Left renal cortex interstitium (tissue), 4 donors: ENCODE data around the gene ARFRP1. TPM values are rescaled to one million over a fixed set of nuclear protein-coding genes. Genes with fewer than 3 reads are reported as not detected.

Source experiments
- DNase-seq, 4 donors: peaks; one replicate each; pipeline ENCODE4 v3.0.0-alpha.2; 2013; ENCODE audit warnings: low read depth in 4 of 4, low spot score in 2 of 4, missing footprints in 1 of 4
- polyA plus RNA-seq, 4 donors: library from polyadenylated mRNA; unstranded; fragments of 120-200 nt; gene quantifications; one replicate each; pipeline ENCODE4 v1.2.1, GENCODE V29; 2013; ENCODE audit not compliant: insufficient read length in 4 of 4

ARFRP1 gene, protein sequence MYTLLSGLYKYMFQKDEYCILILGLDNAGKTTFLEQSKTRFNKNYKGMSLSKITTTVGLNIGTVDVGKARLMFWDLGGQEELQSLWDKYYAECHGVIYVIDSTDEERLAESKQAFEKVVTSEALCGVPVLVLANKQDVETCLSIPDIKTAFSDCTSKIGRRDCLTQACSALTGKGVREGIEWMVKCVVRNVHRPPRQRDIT
- polyA plus RNA-seq, result 10 to 100 TPM; 33.5 to 40.8 (median 36.9) TPM

DNA sequence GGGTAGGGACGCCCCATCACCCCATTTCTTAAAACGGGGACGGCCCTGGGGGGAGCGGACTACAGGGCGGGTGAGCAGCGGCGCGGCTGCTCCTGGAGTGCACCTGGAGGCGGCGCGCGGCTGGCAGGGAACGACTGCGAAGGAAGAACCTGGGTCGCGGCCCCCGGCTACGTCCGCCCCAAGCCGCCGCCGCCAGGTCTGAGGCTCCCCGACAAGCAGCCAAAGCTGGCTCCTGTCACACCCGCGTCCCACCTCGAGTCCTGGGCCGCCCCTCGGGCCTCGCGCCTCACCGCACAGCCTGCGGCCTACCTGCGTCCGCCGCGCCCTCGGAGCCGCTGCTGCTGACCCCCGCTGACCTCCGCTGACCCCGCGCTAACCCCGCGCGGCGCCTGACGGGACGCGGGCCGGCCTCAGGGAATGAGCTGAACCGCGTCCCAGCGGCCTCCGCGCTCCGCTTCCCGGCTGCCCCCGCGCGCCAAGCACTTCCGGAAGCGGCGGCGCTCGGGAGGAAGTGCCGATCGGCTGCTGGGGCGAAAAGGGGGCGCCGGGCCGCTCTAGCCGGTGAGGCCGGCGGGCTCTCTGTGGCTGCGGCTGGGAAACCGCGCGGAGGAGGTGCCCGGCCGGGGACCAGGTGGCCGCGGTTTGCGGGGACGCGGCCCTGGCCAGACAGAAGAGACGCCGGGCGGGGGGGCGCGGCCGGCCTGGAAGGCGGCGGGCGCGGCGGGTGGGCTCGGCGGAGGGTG is at the start of gene ARFRP1, which contains the start of gene ZGPAT:
Gene ARFRP1, minus strand, starts transcription at position 419 of the 743 bp plus-strand sequence. CDS start 885 bp downstream, outside the sequence.
Gene ZGPAT, plus strand, starts transcription at position 482 of the 743 bp plus-strand sequence. CDS start 542 bp downstream, outside the sequence.
- DNase-seq, result peak in 3 of 4 donors; percentile 63 to 76 (median 70)

DNA sequence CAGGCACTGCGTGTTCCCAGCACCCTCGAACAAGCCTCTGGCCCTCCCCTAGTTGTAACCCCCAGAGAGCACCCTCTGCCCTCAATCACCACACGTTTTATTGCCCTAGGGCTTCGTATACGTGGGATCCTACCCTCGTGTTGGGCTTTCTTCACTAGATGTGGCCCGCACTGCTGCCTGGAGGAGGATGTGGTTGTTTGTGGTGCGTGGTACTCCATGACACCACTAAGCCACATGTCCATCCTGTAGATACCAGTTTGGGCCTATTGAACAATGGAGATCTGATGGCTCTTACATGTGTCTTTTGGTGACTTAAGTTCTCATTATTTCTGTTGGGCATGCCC is 48.8 kb upstream of the ARFRP1 start:
- DNase-seq, result no peak

DNA sequence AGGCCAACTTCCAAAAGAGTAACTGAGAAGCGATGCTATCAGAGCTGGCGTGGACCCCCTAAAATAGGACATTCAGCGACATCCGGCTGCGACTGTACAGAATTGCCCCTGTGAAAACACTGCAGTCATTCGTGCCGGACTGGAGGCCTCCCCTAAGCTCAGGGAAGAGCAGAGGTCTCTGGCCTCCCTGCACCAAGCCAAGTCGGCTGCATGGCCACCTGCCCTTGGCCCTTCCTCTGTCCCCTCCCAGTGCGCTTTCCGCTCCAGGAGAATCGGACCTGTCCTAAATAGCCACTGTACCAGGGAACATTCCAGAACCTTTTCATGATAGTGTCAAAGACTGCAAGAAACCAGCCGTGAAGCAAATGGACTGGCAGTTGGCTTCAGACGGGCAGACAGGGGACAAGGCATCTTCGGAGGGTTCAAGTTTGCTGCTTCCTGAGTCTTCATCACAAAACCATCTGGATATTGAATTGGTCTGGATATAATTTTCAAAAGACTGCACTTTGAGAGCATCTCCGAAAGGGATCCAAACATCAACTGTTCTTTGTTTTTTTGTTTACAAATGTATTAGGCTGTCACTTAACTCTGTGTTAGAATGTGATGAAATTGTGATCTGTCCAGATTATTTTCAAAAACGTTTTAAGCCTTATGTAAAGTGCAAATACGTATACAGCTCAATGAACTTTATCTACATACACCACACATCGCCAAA is 48.3 kb upstream of the ARFRP1 start:
- DNase-seq, result no peak

DNA sequence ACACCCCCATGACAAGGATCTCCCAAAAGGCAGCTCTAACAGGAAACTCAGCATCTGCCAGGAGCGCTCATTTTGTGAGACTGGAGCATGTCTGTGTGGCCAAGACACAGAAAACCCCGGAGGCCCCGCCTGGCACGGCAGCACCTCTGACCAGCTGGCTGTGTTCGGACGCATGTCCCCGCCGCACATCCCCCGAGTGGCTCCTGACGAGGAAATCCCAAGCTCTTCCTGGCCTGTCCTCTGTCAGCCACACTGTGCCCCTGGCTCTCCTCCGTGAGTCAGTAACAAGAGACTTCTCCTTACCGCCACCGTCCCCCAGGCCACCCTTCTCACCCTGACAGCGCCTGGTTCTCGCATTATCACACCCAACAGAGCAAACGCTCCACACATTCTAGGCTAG is 46.2 kb upstream of the ARFRP1 start:
- DNase-seq, result no peak

DNA sequence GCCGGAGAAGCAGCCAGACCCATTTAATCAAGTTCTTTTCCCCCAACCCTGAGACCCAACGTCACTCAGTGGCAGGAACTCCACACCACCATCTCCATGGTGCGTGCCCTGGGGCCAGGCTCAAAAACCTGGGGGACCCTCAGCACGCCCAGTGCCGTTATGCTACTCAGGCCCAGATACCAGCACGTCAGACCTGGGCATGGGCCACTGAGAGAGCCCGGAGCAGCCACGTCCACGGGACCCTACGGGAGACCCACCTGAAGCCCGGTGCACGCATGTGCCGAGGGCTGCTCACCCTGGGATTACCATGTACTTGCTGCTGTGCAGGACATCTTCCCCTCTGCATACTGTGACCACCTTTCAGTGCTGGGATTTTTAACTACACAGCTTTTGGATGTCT is 45.6 kb upstream of the ARFRP1 start:
- no peak for DNase-seq

DNA sequence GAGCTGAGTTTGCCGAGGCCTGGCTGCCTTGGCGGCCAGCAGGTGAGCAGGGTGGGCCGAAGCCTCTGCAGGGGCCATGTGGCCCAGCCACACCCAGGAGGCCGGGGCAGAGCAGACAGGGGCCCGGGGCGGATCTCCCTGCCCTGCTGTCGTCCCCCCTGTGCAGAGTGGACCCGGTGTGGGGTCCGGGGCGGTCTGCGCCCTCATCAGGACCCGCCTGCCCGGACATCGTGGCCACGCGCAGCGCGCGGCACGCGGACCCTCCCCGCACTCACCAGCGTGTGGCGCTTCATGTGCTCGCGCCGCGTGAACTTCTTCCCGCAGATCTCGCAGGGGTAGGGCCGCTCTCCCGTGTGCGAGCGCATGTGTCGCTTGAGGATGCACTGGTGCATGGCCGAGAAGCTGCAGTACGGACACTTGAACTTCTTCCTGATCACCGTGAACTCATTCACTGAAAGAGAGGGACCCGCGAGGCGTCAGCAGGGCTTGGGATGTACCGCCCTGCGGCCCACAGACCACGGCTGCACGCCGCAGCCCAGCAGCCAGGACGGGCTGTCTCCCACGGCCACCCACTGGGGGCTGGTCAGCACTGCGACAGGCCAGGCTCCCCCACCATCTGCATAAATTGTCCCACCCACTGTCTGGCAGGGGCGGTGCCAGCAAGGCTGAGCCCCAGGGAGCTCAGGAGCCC is 44.8 kb upstream of the ARFRP1 start:
- DNase-seq, result no peak

DNA sequence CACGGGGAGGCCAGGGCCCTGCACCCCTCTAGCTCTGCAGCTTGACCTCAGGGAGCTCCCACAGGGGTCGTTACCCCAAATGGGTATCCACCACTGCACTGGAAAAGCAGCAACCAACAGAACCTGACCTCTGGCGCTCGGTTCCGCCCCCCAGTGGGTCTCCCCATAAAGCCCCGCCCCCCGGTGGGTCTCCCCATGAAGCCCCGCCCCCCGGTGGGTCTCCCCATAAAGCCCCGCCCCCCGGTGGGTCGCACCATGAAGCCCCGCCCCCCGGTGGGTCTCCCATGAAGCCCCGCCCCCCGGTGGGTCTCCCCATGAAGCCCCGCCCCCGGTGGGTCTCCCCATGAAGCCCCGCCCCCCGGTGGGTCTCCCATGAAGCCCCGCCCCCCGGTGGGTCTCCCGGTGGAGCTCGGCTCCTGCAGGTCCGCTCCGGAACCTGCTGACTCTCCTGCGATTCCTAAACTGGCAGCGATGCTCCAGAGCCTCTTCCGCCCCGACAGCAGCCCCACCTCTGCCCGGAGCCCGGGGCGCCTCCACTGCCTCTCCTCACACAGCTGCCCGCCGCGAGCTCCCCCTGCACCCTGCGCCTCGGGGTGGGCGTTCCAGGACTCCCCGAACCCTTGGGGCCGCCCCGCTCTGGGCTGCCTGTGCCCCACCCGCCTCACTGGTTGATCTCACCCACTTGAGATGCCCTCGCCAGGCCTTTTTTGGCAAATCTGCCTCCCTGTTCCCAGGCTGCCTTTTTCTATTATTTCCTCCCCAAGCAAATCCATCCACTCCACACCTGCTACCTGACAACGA is 43.9 kb upstream of the ARFRP1 start:
- no peak for DNase-seq

DNA sequence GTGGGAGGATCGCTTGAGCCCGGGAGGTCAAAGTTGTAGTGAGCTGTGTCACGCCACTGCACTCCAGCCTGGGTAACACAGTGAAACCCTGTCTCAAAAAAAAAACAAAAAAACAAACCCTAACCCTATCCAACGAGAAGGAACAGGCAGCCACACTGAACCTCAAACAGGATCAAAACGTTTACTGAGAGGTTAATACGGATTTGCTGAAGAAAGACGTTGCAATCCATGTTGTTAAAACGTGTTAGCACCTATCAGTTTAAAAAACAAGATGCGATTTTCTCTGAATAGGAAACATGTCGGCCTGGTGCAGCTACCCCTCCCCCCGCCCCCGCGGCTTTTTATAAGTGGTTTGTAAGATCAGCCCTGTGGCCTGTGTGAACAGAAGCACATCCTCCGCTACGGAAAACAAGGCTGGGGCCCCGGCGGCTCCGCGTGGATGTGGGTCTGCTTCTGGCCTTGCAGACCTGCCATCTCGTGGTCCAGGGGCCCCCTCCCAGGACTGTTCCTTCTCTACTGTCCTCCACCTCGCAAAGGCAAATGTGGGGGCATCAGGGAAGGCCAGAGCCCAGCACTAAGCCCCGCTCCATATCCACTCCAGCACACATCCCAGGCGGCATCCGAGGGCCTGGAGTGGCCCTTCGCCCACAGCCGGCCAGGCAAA is 43.2 kb upstream of the ARFRP1 start:
- no peak for DNase-seq

DNA sequence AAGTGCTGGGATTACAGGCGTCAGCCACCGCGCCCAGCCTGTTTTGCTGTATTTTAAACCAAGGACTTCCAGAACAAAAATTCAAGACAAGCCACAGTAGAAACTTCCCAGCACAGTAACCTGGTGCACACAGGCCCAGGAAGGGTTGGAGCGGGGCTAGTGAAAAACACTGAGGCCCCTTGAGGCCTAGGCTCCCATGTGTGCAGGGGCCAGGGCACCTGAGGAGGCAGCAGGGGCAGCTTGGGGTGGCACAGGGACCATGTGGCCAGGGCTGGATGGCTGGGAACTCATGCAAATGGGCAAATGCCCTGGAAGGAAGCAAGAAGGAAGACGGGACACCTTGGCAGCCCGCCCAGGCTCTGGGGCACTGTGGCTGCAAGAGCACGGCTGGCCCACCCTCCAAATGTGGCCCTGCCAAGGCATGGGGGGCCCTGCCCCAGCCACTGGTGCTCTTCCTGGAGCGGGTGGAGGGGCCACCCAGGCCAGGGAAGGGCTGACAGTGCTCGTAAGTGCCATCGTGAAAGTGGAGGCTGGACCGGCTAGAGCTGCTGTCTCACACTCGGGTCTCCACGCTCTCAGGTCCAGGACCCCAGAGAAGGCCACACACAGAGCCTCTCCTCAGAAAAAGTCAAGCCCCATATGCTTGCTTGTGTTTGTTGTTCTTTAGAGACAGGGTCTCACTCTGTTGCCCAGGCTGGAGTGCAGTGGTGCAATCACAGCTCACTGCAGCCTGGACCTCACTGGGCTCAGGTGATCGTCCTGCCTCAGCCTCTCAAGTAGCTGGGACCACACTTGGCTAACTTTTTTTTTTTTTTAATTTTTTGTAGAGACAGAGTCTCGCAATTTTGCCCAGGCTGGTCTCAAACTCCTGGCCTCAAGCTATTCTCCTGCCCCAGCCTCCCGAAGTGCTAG is 42.1 kb upstream of the ARFRP1 start:
- no peak for DNase-seq

DNA sequence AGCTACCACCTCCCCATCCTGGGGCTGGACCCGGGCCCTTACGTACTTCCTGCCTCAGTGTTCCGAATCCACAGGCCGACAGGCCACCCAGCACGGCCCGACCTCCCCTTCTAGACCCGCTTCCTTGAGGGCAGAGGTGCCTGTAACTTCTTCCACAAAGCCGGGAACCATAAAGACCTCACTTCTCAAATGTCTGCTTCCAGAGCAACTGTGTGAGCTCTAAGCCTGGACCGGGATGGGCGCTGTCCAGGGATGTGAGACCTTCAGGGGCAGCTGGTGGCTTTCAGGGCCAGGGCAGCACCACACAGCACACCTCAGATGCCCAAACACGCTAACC is 41.1 kb upstream of the ARFRP1 start:
- DNase-seq, result no peak

DNA sequence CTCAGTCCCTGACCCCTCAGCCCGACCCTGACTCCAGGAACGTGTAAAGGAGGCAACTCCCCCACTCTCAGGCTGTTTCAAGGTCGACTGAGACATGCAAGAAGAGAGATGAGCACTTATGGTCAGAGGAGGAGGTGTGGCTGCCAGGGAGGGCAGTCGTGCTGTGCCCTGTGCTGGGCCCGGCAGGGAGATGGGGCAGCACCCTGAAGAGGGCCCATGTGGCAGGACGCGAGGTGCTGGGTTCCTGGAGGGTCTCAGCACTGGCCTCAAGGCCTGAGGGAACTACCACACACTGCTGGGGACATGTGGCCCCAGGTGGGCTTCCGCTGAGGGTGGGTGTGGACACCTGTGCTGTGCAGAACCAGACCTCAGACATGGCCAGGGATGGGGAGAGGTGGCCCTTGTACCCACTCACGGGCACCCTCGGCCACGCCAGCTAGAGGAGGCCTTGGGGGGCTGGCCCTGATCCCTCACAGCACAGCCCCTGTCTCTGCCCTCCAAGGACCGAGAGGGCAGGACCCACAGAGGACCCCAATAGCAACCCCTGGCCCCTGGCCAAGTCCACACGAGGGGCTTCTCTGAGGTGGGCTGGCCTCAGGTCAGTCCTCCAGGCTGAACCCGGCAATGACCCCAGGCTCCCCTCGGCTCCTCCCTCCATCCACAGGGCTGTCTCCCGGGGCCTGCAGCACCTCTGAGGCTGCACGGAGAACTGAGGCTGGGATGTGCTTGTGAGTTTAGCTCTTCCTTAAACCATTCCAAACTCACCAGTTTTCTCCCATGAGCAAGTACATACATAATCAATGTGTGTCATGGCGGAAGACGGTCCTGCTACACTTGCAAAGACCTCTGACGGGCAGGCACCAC is 40.5 kb upstream of the ARFRP1 start:
- DNase-seq, result no peak

DNA sequence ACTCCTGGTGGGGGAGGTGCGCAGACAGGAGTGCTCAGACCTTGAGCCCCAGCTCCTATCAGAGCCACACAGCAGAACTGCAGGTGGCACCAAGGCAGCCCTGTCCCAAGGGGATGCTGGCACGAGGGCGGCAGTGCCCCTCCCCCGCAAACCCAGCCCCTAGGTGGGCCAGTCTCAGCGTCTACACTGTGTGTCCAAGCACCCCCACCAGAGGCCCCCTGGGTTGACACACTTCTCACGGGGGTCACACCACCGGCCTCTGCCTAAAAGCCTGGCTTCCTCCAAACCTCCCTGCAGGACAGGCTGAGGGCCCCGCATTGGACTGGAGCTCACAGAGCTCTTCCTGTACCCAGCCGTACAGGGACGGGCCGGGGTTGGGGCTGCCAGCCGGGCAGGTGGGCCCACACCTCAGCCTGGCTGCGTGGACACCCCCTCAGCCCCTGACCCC is 39.9 kb upstream of the ARFRP1 start:
- DNase-seq, result no peak

DNA sequence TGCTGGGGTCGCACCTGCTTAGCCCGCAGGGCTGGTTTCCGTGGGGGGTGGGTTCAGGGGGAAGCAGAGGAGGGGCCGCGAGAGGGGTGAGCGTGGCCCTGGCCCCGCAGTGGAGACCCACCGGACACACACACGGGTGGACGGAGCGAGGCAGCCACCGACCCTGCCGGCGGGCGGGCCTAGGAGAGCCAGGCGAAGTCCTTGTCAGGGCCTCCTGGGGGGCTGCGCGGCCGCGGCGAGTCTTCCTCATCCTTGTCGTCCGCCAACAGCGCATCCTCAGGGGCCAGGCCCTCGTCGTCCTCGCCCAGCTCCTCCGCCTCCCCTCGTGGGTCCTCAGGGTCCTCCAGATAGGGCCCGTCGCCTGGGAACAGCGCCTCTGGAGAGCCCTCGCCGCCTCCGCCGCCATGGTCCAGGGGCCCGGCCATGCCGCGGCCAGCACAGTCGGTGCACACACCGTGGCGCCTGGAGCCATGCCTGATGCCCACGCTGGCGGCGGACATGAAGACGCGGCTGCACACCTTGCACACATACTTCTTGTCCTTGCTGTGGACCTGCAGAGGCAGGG is 39.1 kb upstream of the ARFRP1 start:
- no peak for DNase-seq

DNA sequence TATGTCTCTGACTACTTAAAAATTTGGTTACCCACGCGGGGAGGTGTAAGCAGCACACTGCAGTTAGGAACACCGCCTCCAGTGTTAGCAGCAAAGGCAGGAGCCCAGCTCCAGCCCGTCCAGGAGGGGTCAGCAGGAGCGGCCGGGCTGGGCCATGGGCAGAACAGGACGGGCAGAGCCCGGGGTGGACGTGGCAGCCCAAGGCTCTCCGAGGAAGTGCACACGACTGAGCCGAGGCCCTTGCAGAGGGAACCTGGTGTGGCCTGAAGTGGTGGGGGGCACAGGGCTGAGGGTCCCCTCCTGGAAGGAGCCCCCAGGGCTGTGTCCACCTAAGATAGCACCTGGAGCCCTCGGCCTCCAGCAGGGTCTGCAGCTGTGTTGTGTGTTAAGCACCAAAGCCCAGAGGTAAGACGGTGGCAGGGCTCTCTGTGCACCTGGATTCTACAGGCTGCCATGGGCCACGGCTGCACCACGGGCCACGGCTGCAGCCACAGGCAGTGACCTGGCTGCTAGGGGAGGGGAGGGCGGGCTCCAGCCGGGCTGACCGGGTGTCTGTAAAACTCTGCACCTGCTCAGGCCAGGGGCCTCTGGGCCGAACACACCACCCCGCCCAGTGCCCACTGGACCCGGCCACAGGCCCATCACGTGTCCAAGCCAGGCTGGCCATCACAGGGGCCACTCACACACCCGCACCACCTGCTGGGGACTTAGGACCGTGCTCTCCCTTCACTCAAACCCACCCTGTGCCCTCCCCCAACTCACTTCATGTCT is 38.4 kb upstream of the ARFRP1 start:
- DNase-seq, result no peak

DNA sequence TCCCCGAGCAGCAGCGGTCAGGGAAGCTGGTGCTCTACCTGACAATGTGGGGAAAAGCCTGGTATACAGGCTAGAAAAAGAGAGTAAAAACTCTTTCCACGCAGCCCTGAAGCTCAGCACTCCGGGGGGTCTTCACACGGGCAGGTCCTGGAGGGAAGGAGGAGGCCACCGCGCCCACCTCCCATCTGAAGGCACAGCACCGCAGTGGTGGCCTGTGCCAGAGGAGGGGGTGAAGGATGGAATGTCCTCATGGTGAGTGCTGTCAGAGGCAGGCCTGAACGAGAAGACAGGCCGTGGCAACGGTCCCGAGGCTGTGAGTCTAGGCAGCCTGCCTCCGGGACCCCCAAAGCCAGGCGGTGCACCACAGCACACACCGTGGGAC is 37.6 kb upstream of the ARFRP1 start:
- no peak for DNase-seq

DNA sequence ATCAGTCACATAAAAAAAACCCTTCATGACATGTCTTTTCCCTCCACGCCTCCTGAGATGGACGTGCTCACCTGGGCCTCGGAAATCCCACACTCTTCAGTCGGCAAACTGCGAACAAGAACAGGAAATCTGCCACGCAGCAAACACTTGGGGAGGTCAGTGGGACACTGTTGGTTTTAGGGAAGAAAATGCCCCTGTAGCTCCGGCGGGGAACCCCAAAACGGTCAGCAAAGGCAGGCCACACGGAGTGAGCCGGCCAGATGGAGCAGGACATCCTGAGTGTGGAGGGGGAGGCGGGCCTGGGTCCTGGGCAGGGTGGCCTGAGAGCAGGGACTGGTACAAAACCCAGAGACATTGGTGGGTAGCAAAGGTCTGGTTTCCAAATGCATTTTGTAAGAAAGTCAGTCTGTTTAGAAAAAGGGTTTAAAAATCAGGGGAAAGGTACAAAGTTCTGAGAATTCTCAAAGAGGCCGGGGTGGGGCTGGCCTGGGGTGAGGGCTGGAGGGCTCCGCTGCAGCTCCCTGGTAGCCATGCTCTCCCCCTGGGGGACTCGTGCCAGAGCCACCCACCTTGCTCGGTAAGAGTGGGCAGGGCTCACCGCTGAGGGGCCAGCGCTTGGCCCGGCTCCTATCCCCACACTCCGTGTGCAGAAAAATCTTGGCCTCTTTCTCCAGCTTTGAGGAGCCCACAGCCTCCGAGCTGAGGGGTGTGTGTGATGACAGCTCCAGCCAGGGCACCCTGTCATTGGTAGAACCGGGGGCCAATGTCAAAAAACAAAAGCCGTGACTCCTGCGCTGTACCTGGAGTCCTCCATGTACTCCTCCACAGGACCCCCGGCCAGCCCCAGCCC is 37.0 kb upstream of the ARFRP1 start:
- no peak for DNase-seq
